OCI-M2 (cell line): ENCODE data around the gene ARFGAP3.

Experiments
- DNase-seq: peaks from one replicate; lab custom pipeline; 2025; ENCODE audit not compliant: unreplicated experiment; lab: John Stamatoyannopoulos, UW

The ARFGAP3 gene

GRCh38 chr22:42865536-42865935 is 8.5 kb upstream of the ARFGAP3 start:
- DNase-seq: no peak

GRCh38 chr22:42863349-42863961 is 6.4 kb upstream of the ARFGAP3 start:
- DNase-seq: no peak

DNA sequence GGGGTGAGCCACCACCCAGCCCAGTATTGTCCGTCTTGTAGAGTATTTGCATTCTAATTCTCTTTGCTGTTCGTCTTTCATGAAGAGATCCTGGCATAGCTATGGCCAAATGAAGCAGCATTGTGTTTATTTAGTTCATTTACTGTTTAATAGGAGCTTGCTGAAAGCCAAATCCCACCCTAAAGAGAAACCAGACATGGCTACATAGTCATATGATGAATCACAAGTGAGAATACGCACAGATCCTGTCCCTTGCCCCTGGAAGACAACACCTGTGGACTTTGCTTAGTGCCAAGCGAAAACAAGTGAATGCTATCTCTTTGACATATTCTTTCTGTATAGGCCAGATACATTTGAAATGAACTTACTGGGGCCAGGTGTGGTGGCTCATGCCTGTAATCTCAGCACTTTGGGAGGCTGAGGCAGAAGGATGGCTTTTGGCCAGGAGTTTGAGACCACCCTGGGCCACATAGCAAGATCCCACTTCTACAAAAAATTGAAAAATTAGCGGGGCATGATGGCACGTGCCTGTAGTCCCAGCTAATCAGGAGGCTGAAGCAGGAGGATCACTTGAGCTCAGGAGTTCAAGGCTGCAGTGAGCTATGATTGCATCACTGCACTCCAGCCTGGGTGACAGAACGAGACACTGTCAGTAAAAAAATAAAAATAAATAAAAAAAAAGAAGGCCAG is 5.1 kb upstream of the ARFGAP3 start:
- no peak for DNase-seq

- DNase-seq: no peak
These were observed 3.9 kb upstream of the ARFGAP3 start for GRCh38 chr22:42860968-42861367.

DNA sequence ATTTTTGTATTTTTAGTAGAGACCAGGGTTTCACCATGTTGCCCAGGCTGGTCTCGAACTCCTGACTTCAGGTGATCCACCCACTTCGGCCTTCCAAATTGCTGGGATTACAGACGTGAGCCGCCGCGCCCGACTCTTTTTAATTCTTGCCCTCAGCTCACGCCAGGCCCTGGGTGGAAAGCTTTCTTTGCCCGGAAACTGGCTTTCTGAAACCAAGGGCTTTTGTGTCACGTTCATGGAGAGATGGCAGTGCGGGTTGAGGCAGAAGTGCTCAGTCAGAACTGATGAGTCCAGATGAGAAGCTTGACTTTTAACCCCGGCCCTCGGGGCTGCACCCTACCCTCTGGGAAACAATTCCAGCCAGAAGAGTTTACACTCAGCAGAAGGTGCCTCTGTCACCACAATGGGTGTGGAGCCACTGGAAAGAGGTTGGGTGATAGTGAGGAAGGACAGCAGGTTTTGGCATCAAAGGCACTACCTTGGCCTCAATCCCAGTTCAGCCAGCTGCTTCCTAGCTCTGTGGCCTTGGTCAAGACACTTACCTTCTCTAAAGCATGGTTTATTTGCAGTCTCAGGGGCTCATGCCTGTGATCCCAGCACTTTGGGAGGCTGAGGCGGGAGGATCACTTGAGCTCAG is 890 bp upstream of the ARFGAP3 start:
- DNase-seq: no peak

DNA sequence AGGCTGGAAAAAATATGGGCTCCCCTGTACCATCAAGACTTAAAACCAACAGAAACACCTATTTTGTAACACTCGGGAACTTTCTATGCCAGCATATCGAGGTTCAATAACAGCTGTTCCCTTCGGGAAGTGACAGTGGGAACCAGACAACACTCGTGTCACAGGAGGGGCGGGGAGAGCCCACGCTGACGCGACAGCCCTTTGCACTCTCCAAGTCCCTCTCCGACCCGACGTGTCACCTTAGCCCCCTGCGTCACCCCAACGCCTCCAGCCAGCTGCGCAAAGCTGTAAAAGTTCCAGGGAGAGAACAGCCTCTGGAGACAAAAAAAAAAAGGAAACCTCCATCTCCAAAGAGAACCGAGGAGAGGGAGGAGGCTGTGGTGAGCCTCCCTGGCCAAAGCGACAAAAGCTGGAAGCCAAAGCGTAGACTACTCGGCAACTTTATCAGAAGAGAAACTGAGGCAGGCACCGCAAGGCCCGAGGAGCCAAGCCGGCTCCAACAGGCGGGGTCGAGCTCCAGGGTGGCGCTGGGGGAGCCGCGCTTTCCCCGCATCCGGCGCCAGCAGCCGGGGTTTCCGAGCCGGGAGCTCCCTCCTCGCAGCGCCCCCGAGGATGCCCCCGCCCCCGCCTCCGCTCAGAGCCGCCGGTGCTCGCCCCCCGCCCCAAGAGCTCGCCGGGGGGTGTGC is 751 bp downstream of the ARFGAP3 start:
- no peak for DNase-seq

- no peak for DNase-seq
These were observed 1.4 kb downstream of the ARFGAP3 start for GRCh38 chr22:42855721-42856120.

GRCh38 chr22:42855211-42855610 is 1.9 kb downstream of the ARFGAP3 start:
- DNase-seq: no peak

DNA sequence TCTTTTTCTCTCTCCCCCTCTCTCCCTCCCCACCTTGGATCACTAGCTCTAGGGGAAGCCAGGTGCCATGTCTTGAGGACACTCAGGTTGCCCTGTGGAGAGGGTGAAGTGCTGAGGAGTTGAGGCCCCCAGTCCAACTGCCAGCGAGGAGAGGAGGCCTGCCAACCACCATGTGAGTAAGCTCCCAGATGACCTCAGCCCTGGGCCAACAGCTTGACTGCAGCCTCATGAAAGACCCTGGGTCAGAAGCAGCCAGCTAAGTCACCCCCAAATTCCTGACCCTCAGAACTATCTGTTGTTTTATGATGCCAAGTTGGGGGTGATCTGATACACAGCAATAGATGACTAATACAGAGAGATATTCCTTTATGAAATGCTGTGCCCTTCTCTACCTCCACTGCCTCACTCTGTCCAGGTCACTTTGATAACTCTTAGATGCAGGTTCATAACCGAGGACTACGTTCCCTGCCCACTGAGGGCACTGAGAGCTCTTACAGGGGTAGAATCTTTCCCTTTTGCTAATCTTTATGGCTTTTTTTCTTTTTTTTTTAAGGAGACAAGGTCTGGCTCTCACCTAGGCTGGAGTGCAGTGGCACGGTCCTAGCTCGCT is 8.0 kb downstream of the ARFGAP3 start:
- no peak for DNase-seq

GRCh38 chr22:42847110-42847509 is 10.0 kb downstream of the ARFGAP3 start:
- DNase-seq: no peak

DNA sequence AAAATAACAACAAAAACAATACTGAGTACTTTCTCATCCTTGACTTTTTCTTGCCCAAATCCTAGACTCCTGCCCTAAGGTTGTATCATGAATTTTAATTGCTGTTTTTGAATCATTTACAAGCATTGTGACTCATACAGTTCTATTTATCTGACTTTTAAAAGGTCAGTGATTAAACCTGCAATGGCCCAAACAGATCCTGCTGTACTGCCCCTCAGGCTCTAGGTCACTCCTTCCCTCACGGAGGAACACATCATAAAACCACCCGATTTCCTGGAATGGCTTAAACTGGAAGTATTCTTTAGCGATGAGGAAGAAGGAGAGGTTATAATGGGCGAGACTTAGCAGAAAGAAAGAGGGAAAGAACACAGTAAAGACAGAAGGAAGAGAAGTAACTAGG is 12.3 kb downstream of the ARFGAP3 start:
- DNase-seq: no peak

DNA sequence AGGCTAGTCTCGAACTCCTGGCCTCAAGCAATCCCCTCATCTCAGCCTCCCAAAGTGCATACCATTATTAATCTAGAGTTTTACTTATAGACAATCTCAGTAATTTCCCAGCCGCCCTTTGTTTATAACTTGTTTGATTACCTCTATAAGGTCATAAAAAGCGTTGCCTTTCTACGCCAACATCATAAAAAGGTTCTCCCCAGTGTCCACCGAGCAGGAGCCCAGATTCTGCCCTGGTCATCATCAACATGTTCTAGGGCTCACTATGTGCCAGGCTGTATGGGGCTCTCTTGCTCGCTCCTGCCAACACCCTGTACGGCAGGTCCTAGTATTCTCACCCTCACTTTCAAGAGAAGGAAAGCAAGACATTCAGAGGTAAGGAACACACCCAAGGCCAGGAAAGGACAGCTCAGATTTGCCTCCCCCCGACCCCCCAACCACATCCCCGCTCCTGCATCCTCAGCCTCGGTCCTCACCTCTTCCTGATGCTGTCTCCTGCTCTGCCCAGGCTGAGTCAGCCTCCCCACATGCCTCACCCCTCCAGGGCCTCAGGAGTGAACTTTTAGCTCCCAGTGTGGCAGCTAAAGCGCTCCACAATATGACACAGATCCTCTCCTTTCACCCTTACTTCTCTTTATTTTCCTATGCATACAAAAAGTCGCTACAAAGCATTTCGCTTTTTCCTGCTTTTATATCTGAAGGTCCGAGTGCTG is 14.3 kb downstream of the ARFGAP3 start:
- no peak for DNase-seq

DNA sequence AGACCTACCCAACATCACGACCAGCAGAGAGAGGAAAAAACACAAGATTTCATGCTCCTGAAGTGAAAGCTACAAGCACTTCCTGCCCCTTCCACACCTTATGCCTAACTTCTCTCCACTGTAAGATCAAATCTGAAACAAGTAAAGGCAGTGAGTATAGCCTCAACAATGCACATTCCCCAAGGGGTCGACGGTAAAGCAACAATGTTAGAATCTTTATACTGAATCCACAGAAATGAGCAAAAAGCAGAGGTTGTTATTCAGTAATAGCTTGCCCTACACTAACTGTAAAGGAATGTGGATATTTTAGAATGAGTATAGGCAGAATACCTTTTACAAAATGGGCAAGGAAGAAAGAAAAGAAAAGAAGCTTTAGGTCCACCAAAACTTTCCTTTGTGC is 15.6 kb downstream of the ARFGAP3 start:
- no peak for DNase-seq

GRCh38 chr22:42837556-42837955 is 19.5 kb downstream of the ARFGAP3 start:
- DNase-seq: no peak

GRCh38 chr22:42836026-42836425 is 21.0 kb downstream of the ARFGAP3 start:
- DNase-seq: no peak

- no peak for DNase-seq
These were observed 22.7 kb downstream of the ARFGAP3 start for GRCh38 chr22:42834177-42834949.

- no peak for DNase-seq
These were observed 24.0 kb downstream of the ARFGAP3 start for GRCh38 chr22:42833104-42833503.

DNA sequence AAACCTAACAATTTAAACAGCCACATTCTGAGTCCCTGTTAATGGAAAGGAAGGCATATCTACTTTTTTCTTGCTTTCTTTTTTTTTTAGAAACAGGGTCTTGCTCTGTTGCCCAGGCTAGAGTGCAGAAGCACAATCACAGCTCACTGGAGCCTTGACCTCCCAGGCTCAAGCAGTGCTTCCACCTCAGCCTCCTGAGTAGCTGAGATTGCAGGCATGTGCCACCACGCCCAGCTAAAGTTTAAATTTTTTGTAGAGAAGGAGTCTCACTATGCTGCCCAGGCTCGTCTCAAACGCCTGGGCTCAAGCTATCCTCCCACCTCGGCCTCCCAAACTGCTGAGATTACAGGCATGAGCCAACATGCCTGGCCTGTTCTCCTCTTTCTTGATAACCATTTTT is 25.4 kb downstream of the ARFGAP3 start:
- DNase-seq: no peak

DNA sequence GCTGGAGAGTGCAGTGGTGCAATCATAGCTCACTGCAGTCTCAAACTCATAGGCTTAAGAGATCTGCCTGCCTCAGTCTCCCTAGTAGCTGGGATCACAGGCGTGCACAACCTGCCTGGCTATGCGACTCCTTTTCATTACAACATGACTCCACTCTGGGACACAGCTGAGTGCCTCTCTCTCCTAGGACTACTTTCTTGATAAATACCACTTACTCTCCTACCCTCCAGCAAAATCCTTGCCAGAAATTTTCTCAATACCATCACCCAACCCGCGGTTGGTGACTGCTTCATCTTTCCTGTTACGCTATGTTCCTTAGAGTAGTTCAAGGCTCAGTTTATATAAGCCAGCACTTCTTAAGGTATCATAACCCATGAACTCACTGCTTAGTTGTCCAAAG is 26.9 kb downstream of the ARFGAP3 start:
- no peak for DNase-seq

- DNase-seq: no peak
These were observed 27.8 kb downstream of the ARFGAP3 start for GRCh38 chr22:42829302-42829701.
